A204.1 (cell line): ENCODE results near the gene ECEL1.
"Not testable (repeated sequence)": the region's sequence is repeated elsewhere in the genome, so short reads cannot be mapped to it uniquely, and the experiment has no call there.

Experiments used
- FAIRE-seq: peaks from 2 replicates; lab custom pipeline; 2012; peaks lifted over from hg19 to GRCh38; lab: Jason Lieb, UNC

Gene ECEL1, protein sequence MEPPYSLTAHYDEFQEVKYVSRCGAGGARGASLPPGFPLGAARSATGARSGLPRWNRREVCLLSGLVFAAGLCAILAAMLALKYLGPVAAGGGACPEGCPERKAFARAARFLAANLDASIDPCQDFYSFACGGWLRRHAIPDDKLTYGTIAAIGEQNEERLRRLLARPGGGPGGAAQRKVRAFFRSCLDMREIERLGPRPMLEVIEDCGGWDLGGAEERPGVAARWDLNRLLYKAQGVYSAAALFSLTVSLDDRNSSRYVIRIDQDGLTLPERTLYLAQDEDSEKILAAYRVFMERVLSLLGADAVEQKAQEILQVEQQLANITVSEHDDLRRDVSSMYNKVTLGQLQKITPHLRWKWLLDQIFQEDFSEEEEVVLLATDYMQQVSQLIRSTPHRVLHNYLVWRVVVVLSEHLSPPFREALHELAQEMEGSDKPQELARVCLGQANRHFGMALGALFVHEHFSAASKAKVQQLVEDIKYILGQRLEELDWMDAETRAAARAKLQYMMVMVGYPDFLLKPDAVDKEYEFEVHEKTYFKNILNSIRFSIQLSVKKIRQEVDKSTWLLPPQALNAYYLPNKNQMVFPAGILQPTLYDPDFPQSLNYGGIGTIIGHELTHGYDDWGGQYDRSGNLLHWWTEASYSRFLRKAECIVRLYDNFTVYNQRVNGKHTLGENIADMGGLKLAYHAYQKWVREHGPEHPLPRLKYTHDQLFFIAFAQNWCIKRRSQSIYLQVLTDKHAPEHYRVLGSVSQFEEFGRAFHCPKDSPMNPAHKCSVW

DNA sequence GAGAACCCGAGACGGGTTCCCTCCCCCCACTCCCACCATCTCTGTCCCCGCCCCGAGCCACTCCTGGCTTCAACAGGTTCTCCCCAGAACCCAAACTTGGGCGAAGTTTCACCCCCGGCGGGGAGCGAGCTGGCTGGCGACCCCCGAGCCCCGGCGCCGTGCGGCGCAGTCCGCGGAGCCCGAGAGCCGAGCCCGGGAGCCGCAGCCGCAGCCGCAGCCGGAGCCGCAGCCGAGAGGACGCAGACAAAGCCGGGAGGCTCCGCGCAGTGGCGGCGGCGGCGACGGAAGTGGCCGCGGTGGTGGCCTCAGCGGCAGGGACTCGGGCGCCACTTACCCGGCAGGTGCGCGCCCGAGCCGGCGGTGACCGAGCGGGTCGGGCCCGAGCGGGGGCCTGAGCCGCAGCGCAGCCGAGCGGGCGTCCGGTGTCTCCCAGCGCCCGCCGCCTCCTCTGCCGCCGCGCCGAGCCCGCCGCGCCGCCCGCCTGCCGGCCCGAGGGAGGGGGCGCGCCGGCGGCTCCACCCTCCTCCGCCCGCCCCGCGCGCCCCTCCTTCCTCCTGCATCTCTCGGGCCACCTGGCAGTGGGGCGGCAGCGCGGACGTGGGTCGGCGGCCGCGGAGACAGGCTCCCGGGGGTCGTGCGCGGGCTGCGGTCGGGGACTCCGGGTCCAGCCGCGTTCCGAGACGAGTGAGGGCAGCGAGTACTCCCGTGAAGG is at the start of gene ECEL1:
Gene ECEL1 (minus strand): TSS at position 450 of the 712 bp plus-strand sequence. CDS start 1,181 bp downstream, outside the sequence.
- FAIRE-seq = no peak

DNA sequence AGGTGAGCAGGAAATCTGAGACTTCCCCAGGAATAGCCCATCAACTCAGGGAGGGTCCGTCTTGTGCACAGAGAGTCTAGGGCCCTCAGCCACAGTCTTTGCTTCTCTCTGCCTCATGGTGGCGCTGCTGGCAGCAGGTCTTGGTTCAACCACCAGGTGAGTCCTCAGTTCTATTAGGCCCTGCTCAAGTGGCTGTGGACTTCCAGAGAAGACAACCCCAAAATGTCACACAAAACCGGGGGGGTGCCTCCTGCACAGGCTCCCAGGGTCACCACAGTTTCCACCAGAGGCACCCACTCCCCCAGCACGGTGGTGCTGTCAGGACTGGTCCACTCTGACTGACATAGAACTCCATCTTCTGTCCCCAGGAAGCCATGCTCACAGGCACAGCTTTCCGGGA is 49.4 kb upstream of the ECEL1 start:
- FAIRE-seq = no peak

DNA sequence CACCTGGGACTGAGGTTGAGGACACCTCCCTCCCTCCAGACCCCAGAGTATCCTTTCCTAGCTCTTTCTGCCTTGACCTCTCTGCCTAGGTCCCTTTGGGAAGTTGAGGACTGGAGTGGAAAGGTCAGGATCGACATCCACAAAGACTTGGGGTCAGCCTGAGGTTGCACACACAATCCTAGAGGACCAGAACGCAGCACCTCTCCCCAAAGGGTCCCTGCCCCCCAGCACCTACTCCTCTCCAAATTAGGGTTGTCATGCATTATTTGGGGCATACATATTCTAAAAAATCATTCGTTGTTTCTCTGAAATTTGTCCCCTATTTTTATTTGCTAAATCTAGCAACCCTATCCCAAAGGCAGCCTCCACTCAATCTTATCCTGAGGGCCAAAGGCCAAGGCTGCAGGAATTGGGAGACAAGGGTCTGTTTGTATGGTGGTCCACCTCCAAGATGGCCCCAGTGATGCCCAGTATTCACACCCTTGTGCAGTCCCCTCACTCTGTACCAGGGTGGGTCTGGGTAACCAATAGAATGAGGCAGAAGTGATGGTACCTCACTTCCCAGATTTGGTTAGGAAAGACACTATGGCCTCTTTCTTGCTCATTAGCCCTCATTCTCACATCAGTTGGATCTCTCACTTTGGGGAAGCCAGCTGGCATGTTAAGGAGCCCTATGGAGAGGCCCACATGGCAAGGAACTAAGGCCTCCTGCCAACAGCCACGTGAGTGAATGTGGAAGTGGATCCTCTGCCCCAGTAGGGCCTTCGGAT is 48.3 kb upstream of the ECEL1 start:
- no peak for FAIRE-seq

DNA sequence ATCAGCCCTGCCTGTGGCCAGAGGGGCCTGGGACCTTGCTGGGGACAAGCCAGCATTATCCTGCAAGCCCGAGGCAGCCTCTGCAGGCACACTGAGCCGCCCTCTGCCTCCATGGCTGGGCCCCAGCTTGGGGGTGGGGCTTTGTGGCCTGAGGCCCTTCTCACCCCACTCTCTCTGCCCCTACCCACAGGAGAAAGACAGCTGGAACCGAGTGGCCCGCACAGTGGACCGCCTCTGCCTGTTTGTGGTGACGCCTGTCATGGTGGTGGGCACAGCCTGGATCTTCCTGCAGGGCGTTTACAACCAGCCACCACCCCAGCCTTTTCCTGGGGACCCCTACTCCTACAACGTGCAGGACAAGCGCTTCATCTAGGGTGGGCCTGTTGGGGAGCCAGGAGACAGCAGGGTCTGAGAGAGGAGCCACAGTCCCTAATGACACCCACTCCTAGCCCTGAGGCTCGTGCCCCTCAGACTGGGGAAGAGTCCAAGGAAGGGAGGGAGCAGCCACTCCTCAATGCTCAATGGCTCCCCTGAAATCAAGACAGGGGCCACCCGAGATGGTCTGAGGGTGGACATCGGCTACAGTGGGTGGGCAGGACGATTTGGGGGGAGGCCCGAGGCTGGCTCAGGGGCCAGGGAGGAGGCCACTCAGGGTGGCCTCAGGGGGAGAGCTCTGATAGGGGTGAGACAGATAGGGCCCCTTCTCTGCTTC is 47.5 kb upstream of the ECEL1 start:
- no peak for FAIRE-seq

DNA sequence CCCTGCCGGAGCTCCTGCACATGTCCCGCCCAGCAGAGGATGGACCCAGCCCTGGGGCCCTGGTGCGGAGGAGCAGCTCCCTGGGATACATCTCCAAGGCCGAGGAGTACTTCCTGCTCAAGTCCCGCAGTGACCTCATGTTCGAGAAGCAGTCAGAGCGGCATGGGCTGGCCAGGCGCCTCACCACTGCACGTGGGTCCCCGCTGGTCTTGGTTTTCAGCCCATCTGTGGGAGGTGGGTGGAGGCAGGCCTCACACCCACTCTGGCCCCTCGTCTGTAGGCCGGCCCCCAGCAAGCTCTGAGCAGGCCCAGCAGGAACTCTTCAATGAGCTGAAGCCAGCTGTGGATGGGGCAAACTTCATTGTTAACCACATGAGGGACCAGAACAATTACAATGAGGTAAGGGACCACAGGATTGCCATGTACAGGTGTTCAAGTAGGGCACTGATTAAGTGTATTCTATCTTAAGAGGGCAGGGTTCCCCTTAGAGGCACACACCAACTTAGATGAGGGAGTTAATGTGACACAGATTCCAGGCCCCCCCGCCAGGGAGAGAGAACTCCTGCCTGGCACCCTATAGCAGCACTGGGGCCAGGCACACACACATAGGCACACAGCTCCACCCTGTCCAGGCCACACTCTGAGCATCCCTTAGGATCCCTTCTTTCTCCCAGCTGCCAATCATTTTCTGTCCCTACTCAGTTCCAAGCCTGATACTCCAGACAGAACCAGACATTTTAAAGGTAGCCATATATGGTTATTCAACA is 46.5 kb upstream of the ECEL1 start:
- no peak for FAIRE-seq

DNA sequence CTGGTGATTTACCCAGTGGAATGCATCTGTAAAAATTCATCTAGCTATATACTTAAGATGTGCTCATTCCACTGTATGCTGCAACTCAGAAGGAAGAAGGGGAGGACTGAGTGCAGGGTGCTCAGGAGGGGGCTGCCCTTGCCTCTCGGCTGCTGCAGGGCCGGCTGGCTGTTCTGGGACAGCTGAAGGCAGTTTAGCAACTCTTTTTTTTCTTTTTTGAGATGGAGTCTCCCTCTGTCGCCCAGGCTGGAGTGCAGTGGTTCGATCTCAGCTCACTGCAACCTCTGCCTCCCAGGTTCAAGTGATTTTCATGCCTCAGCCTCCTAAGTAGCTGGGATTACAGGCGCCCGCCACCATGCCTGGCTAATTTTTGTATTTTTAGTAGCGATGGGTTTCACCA is 45.2 kb upstream of the ECEL1 start:
- FAIRE-seq = not testable (repeated sequence)

DNA sequence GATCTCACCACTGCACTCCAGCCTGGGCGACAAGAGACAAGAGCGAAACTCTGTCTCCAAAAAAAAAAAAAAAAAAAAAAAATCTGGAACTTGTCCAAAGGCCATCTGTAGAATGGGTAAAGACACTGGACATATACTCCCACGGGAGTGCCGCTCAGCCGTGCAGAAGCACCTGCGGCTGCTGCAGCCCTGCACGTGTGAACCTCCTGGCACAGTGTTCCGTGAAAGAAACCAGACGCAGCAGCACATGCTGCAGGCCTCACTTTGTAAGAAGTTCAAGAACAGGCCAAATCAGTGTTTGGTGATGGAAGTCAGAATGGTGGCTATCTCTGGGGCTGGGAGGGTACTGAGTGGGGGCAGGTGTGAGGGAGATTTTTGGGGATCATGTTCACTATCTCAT is 44.8 kb upstream of the ECEL1 start:
- FAIRE-seq = no peak

DNA sequence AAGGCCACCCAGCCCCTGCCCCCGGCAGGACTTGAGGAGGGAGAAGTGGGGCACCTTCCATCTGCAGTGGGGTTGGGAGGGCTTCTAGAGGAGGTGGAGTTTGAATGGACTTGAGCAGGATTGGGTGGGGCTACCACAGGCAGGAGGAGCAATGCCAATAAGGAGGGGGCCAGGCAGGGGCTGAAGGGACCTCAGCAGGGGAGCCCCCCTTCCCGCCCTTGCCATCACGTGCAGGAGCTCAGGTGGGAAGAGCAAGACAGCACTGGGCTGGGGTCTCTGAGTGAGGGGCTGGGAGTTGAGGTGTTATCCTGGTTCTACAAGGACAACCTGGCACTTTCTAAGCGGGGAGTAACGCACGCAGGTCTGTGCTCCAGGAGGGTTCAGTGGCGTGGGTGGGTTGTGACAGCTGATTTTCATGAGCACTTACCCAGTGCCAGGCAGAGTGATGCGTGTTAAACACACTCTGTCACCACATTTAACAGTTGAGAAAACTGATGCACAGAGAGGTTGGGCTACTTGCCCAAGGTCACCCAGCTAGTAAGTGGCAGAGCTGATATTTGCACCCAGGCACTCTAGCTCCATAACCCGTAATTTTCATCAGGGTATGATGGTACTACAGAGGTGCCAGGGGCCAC is 43.1 kb upstream of the ECEL1 start:
- FAIRE-seq = no peak

DNA sequence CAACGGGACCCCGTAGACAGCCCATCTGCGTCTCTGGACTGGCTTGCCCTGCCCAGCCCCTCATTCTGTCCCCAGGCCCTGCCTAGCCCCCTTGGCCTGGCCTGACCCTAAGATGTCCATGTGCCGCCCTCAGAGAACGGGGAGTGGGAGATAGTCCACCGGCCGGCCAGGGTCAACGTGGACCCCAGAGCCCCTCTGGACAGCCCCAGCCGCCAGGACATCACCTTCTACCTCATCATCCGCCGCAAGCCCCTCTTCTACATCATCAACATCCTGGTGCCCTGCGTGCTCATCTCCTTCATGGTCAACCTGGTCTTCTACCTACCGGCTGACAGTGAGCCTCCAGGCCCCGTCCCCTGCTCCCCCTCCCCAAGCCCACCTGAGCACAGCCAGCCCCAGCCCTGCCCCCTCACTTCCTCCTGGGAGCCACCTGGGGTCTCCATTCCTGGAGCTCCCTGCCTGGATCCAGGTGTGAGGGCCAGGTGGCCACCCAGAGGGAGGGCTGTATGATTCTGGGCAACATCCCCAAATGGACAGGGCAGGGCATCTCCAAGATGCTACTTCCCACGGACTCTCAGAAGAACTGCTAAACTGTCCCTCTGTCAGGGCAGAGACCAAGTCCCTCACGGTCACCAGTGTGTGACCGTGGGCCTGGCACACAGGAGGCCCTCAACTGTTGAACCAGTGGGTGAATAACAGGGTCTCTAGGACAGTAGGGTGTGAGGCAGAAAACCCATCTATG is 42.3 kb upstream of the ECEL1 start:
- no peak for FAIRE-seq

DNA sequence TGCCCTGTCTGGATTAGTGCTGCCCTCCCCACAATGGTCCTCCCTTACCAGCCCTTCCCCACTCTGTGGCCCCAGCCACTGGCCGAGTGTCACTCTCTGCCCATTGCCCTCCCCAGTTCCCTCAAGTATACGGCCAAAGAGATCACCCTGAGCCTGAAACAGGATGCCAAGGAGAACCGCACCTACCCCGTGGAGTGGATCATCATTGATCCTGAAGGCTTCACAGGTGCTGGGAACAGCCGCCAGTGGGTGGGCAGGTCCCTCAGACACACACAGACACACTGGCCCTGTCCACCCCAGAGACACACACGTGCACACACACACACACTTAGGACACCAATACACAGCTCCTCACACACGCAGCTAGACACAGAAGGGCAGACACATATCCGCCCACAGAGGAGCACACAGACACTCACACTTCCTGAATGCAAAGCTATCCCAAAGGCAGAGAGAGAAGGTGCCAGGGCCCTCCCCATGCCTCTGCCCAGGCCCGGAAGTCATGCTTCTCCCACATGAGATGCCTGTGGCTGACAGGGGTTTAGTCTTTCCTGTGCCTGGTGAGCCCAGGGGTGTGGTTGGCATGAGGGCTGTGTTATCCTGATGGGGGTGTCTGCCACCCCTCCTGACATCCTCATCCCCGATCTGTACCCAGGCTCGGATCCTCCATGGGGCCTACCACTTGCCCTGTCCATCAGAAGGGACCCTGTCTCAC is 41.3 kb upstream of the ECEL1 start:
- no peak for FAIRE-seq

DNA sequence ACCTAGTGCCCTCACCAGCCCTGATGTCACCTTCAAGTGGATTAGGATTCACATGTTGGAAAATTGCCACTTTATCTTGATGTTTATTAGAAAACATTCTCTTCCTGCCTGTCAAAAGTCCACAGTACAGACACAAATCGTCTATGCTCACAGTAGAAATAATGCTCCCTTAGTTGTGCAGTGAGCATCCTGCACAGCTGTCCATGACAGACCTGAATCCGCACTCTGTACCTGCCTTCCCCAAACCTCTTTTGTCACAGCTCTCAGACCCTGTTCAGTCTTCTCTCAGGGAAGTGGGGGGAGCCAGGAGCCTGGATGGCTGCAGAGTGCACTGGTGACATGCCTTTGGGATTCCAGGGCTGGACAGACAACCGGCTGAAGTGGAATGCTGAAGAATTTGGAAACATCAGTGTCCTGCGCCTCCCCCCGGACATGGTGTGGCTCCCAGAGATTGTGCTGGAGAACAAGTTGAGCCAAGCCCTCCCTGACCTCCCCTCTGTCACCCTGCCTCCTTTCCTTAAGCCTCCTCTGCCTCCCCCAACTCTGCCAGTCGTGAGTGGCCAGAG is 40.4 kb upstream of the ECEL1 start:
- no peak for FAIRE-seq

DNA sequence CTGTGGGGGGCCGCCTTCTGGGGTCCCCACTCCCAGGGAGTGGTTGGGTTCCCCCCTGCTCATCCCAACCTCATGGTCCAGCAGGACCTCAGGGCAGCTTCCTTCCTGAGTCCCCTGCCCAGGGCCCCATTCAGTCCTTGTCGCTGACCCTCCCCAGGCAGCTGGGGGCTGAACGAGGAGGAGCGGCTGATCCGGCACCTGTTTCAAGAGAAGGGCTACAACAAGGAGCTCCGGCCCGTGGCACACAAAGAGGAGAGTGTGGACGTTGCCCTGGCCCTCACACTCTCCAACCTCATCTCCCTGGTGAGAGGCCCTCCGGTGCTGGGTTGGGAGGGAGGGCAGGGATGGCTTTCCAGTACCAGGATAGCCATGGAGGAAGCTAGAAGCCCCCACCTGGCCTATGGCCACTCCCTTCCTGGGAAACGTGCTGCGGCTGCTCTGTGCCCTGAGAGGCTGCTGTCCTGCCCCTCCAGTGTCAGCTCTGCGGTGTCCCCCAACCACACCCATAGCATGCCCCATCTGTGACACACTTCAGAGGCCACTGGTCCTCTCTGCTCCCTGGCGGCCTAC is 38.8 kb upstream of the ECEL1 start:
- FAIRE-seq = no peak

DNA sequence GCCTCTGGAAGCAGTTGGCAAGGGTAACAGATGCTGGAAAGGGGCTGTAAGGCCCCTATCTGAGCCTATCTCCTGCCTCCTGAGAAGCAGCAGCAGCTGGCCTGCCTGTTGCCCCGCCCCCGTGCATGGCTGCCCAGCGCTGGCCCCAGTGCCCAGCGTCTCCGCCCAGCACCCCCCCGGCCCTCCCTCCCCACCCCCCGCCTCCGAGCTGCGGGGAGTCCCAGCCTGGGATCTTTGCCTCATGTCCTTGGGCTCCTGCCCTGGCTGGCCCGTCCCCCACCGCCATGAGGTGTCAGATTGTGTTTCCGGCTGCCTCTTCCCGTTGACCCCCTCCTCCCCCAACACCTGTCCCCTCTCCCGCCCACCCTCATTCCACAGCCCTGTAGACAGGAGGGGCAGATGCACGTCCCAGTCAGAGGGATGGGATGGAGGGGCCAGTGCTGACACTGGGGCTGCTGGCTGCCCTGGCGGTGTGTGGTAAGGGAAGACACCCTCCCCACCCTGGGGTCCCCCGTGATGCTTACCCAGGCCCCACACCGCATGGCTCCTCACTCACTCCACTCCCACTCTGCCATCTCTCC is 38.2 kb upstream of the ECEL1 start, which contains the start of gene CHRND:
Gene CHRND (plus strand): TSS at position 370 of the 581 bp plus-strand sequence. CDS start 56 bp downstream, at position 426.
- FAIRE-seq = no peak

DNA sequence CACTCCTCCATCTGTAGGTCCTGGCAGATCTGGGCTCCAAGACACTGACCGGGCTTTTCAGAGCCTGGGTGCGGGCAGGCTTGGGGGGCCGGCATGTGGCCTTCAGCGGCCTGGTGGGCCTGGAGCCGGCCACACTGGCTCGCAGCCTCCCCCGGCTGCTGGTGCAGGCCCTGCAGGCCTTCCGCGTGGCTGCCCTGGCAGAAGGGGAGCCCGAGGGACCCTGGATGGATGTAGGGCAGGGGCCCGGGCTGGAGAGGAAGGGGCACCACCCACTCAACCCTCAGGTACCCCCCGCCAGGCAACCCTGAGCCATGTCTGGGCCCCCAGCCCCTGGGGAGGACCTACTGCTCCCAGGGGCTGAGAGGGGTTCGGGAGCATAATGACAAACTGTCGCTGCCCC is 37.6 kb upstream of the ECEL1 start:
- FAIRE-seq = no peak

DNA sequence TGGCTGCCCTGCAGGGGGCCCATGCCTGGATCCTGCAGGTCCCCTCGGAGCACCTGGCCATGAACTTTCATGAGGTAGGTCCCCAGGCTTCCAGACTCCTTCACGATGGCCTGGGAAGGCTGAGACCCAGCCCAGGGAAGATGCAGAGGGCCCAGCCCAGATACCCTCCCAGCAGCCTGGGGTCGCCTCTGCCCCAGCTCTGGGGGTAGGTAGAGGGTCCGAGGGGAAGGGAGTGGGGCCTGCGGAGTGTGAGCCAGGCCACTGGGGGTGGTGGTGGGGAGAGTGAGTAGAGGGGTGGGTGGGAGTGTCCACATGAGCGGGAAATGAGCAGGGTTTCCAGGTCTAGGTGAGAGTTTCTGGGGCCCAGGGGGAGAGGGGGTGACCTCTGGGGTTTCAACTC is 37.1 kb upstream of the ECEL1 start:
- FAIRE-seq = no peak

DNA sequence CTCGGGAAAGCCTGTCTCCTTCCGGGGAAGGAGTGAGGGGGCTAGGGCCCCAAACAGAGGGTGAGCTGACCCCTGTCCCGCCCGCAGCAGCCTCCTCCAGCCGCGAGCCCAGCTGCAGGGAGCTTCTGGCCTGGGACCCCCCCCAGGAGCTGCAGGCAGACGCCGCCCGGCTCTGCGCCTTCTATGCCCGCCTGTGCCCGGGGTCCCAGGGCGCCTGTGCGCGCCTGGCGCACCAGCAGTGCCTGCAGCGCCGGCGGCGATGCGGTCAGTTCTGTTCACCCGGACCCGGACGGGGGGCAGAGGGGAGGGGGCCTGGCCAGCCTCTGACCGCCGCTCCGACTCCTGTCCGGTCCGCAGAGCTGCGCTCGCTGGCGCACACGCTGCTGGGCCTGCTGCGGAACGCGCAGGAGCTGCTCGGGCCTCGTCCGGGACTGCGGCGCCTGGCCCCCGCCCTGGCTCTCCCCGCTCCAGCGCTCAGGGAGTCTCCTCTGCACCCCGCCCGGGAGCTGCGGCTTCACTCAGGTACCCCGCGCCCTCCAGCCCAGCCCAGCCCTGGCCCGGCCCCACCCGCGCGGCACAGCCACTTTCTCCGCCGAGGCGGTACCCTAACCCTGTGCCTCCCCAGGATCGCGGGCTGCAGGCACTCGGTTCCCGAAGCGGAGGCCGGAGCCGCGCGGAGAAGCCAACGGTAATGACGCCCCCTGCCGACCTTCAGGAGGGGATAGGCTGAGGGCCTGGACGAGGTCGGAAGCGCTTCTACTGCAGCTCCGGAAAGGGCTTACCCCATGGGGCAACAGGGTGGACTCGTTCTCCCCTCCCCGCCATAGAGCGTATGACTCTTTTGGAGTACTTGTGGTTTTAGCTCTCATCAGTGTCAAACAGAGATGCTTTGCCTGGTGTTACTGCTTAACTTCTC is 36.3 kb upstream of the ECEL1 start:
- FAIRE-seq = no peak

DNA sequence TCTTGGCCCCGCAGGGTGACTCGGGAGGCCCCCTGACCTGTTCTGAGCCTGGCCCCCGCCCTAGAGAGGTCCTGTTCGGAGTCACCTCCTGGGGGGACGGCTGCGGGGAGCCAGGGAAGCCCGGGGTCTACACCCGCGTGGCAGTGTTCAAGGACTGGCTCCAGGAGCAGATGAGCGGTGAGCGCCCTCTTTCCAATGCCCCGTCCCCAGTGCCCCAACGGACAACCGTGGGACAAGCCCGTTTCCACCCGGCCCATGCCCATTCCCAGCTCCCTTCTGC is 35.7 kb upstream of the ECEL1 start:
- FAIRE-seq = no peak
